GM23338 (cell line): Measurements from ENCODE around the gene HLA-DOB. TPM values are rescaled to one million over a fixed set of nuclear protein-coding genes. Genes with fewer than 3 reads are reported as not detected.
A peak's percentile ranks its signal among the peaks of the same experiment; 100 is the strongest.

Experiments used
- ATAC-seq: fragments of 200-7000 bp; cut with Tn5 transposase; 3 replicates; pipeline ENCODE4 v1.9.1; 2020
- DNase-seq: peaks from one replicate; pipeline ENCODE4 v3.0.0-alpha.2; 2015; ENCODE audit warnings: low spot score
- H2AFZ ChIP-seq: fragments of 200-600 bp; sonication (generic); 2 replicates; pipeline ENCODE4 v1.8.0; 2016; ENCODE audit warnings: antibody characterized with exemption, mild to moderate bottlenecking, moderate library complexity
- H3F3A ChIP-seq: fragments of 200-600 bp; sonication (generic); replicated peaks from 2 replicates; pipeline ENCODE4 v1.8.0; 2017; ENCODE audit warnings: antibody characterized with exemption, mixed run types, low read depth
- H3K27ac ChIP-seq: fragments of 200-600 bp; sonication (generic); 2 replicates; pipeline ENCODE4 v1.6.1; 2016; ENCODE audit warnings: low read depth
- H3K27me3 ChIP-seq: fragments of 200-600 bp; sonication (generic); 2 replicates; pipeline ENCODE4 v1.8.0; 2016; ENCODE audit warnings: mild to moderate bottlenecking, mixed run types, moderate library complexity; ENCODE audit not compliant: insufficient read depth
- H3K36me3 ChIP-seq: fragments of 200-600 bp; sonication (generic); 2 replicates; pipeline ENCODE4 v1.8.0; 2016; ENCODE audit warnings: mild to moderate bottlenecking; ENCODE audit not compliant: insufficient read depth
- H3K4me1 ChIP-seq: fragments of 200-600 bp; sonication (generic); 2 replicates; pipeline ENCODE4 v1.8.0; 2016; ENCODE audit warnings: mild to moderate bottlenecking, moderate library complexity; ENCODE audit not compliant: insufficient read depth
- H3K4me2 ChIP-seq: fragments of 200-600 bp; sonication (generic); 2 replicates; pipeline ENCODE4 v1.7.1; 2017; ENCODE audit warnings: mixed run types
- H3K4me3 ChIP-seq: fragments of 200-600 bp; sonication (generic); 2 replicates; pipeline ENCODE4 v1.6.1; 2016; ENCODE audit warnings: mixed run types
- H3K79me2 ChIP-seq: fragments of 200-600 bp; sonication (generic); replicated peaks from 2 replicates; pipeline ENCODE4 v1.8.0; 2017; ENCODE audit warnings: mild to moderate bottlenecking; ENCODE audit not compliant: insufficient read depth
- H3K9me2 ChIP-seq: fragments of 200-600 bp; sonication (generic); 2 replicates; pipeline ENCODE4 v1.8.0; 2017; ENCODE audit not compliant: insufficient read depth
- H4K20me1 ChIP-seq: fragments of 200-600 bp; sonication (generic); replicated peaks from 2 replicates; pipeline ENCODE4 v1.8.0; 2017; ENCODE audit warnings: mild to moderate bottlenecking; ENCODE audit not compliant: insufficient read depth
- H3K27ac Mint-ChIP-seq: 2 replicates; pipeline ENCODE4 v1.8.0; 2020; ENCODE audit warnings: inconsistent platforms, mild to moderate bottlenecking, moderate library complexity, mixed read lengths
- H3K27me3 Mint-ChIP-seq: 3 replicates; pipeline ENCODE4 v1.8.0; 2022; ENCODE audit warnings: low read depth, mild to moderate bottlenecking, moderate library complexity, mixed read lengths, inconsistent platforms; ENCODE audit not compliant: insufficient read depth, poor library complexity
- H3K36me3 Mint-ChIP-seq: 3 replicates; pipeline ENCODE4 v1.8.0; 2021; ENCODE audit warnings: low read depth, mild to moderate bottlenecking, inconsistent platforms, moderate library complexity, mixed read lengths
- H3K4me1 Mint-ChIP-seq: 3 replicates; pipeline ENCODE4 v1.8.0; 2020; ENCODE audit warnings: mild to moderate bottlenecking, inconsistent platforms, mixed read lengths
- H3K4me3 Mint-ChIP-seq: 3 replicates; pipeline ENCODE4 v1.8.0; 2021; ENCODE audit warnings: moderate library complexity, mild to moderate bottlenecking, inconsistent platforms, mixed read lengths
- H3K9me3 Mint-ChIP-seq: 3 replicates; pipeline ENCODE4 v1.8.0; 2020; ENCODE audit warnings: moderate library complexity, mild to moderate bottlenecking, inconsistent platforms, mixed read lengths
- CREB1 ChIP-seq: fragments of 250-450 bp; sonication (Bioruptor Pico); IDR thresholded peaks from 2 replicates; pipeline ENCODE4 v1.5.0; 2020; ENCODE audit warnings: low read depth, mild to moderate bottlenecking, moderate library complexity
- EZH2 ChIP-seq: fragments of 200-600 bp; sonication (generic); IDR thresholded peaks from one replicate; pipeline ENCODE4 v1.8.0; 2017; ENCODE audit warnings: antibody characterized with exemption, mild to moderate bottlenecking, low read depth; ENCODE audit not compliant: unreplicated experiment
- EZH2phosphoT487 ChIP-seq: fragments of 200-600 bp; sonication (generic); IDR thresholded peaks from one replicate; pipeline ENCODE4 v1.8.1; 2018; ENCODE audit warnings: antibody characterized with exemption; ENCODE audit not compliant: unreplicated experiment
- JUNB ChIP-seq: IDR thresholded peaks from one replicate; pipeline ENCODE4 v1.6.1; 2016; ENCODE audit warnings: antibody characterized with exemption; ENCODE audit not compliant: unreplicated experiment
- NANOG ChIP-seq: IDR thresholded peaks from 2 replicates; pipeline ENCODE4 v1.6.1; 2016; ENCODE audit warnings: antibody characterized with exemption, borderline replicate concordance
- POLR2AphosphoS5 ChIP-seq: IDR thresholded peaks from 2 replicates; pipeline ENCODE4 v1.6.1; 2016; ENCODE audit warnings: antibody characterized with exemption, low read depth
- STAT1 ChIP-seq: IDR thresholded peaks from one replicate; pipeline ENCODE4 v1.6.1; 2016; ENCODE audit warnings: antibody characterized with exemption; ENCODE audit not compliant: unreplicated experiment
- ZNF114 ChIP-seq: fragments of 250-450 bp; sonication (Bioruptor Pico); IDR thresholded peaks from 2 replicates; pipeline ENCODE4 v1.5.0; 2020; ENCODE audit warnings: mild to moderate bottlenecking, moderate library complexity
- ZNF331 ChIP-seq: fragments of 250-450 bp; sonication (Bioruptor Pico); IDR thresholded peaks from 2 replicates; pipeline ENCODE4 v1.5.0; 2020; ENCODE audit warnings: low read depth, mild to moderate bottlenecking, moderate library complexity
- polyA plus RNA-seq: library from polyadenylated mRNA; unstranded; fragments of >200 nt; fragmentation: Nextera tagmentation; extraction: Ambion mirVana; gene quantifications from 2 replicates; pipeline ENCODE4 v1.2.1, GENCODE V29; 2016
- total RNA-seq: library from RNA; depleted of rRNA; stranded (reverse); fragments of >200 nt; shearing (Covaris generic); gene quantifications from 2 replicates; pipeline ENCODE4 v1.2.3, GENCODE V29; 2014
- TF ChIP-seq, protein P1 (sequence below): fragments of 250-450 bp; sonication (Bioruptor Pico); IDR thresholded peaks from 2 replicates; pipeline ENCODE4 v1.5.0; 2020; ENCODE audit warnings: mild to moderate bottlenecking, moderate library complexity
- TF ChIP-seq, protein P2 (sequence below): IDR thresholded peaks from one replicate; pipeline ENCODE4 v1.6.1; 2018; ENCODE audit warnings: antibody characterized with exemption; ENCODE audit not compliant: unreplicated experiment
- TF ChIP-seq, protein P3 (sequence below), 2 experiments: fragments of 200-600 bp in 1 of 2; sonication (generic) in 1 of 2; conservative IDR thresholded peaks; 2 replicates each; pipeline versions ENCODE4 v1.5.1 to v1.6.1; 2016 to 2017; ENCODE audit warnings: antibody characterized with exemption in 2 of 2, low read depth in 2 of 2, mild to moderate bottlenecking in 2 of 2, moderate library complexity in 1 of 2
- TF ChIP-seq, protein P4 (sequence below): IDR thresholded peaks from 2 replicates; pipeline ENCODE4 v1.6.1; 2016; ENCODE audit warnings: antibody characterized with exemption

HLA-DOB gene
- total and polyA plus RNA-seq, 2 experiments from 2014 or later = not detected

DNA sequence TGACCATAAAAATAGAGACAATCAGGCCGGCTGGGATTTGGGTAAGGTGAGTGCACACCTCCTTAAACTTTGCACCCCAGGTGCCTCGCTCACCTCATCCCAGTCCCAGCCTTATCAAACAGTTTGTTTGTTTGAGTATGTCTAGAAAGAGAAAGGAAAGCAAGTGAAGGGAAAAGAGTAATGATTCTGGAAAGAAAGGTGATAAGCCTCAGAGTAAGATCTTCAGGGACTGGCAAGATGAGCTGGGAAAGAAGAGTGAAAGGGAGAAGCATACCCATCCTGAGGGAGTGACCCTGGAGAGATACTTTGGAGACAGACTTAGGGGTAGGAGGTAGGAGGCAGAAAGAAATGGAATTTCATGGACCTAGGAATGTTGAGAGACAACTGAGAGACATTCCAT is 20.1 kb upstream of the HLA-DOB start:
- peaks cover 10% of the 10 kb centered on the region; the same call in 1 of the 2 replicates for H3K4me1 ChIP-seq
- peak overlapping the region; percentile 92 for H3K4me2 ChIP-seq
- peaks cover 14% of the 10 kb centered on the region for H3K36me3 Mint-ChIP-seq
- no peak overlapping the region for H3K27ac ChIP-seq
- H3K27ac Mint-ChIP-seq = no peak overlapping the region
- H3F3A ChIP-seq = no peaks in the 10 kb centered on the region
- H4K20me1 ChIP-seq = no peaks in the 10 kb centered on the region
- ATAC-seq = no peak
- H3K36me3 ChIP-seq = 0 out of 2 replicates have a peak, but pooled peaks cover under 1% of the 10 kb centered on the region
- no peak overlapping the region; the same call in 1 of the 2 replicates for H3K4me3 ChIP-seq
- DNase-seq = no peak
- TF ChIP-seq, protein P1, sequence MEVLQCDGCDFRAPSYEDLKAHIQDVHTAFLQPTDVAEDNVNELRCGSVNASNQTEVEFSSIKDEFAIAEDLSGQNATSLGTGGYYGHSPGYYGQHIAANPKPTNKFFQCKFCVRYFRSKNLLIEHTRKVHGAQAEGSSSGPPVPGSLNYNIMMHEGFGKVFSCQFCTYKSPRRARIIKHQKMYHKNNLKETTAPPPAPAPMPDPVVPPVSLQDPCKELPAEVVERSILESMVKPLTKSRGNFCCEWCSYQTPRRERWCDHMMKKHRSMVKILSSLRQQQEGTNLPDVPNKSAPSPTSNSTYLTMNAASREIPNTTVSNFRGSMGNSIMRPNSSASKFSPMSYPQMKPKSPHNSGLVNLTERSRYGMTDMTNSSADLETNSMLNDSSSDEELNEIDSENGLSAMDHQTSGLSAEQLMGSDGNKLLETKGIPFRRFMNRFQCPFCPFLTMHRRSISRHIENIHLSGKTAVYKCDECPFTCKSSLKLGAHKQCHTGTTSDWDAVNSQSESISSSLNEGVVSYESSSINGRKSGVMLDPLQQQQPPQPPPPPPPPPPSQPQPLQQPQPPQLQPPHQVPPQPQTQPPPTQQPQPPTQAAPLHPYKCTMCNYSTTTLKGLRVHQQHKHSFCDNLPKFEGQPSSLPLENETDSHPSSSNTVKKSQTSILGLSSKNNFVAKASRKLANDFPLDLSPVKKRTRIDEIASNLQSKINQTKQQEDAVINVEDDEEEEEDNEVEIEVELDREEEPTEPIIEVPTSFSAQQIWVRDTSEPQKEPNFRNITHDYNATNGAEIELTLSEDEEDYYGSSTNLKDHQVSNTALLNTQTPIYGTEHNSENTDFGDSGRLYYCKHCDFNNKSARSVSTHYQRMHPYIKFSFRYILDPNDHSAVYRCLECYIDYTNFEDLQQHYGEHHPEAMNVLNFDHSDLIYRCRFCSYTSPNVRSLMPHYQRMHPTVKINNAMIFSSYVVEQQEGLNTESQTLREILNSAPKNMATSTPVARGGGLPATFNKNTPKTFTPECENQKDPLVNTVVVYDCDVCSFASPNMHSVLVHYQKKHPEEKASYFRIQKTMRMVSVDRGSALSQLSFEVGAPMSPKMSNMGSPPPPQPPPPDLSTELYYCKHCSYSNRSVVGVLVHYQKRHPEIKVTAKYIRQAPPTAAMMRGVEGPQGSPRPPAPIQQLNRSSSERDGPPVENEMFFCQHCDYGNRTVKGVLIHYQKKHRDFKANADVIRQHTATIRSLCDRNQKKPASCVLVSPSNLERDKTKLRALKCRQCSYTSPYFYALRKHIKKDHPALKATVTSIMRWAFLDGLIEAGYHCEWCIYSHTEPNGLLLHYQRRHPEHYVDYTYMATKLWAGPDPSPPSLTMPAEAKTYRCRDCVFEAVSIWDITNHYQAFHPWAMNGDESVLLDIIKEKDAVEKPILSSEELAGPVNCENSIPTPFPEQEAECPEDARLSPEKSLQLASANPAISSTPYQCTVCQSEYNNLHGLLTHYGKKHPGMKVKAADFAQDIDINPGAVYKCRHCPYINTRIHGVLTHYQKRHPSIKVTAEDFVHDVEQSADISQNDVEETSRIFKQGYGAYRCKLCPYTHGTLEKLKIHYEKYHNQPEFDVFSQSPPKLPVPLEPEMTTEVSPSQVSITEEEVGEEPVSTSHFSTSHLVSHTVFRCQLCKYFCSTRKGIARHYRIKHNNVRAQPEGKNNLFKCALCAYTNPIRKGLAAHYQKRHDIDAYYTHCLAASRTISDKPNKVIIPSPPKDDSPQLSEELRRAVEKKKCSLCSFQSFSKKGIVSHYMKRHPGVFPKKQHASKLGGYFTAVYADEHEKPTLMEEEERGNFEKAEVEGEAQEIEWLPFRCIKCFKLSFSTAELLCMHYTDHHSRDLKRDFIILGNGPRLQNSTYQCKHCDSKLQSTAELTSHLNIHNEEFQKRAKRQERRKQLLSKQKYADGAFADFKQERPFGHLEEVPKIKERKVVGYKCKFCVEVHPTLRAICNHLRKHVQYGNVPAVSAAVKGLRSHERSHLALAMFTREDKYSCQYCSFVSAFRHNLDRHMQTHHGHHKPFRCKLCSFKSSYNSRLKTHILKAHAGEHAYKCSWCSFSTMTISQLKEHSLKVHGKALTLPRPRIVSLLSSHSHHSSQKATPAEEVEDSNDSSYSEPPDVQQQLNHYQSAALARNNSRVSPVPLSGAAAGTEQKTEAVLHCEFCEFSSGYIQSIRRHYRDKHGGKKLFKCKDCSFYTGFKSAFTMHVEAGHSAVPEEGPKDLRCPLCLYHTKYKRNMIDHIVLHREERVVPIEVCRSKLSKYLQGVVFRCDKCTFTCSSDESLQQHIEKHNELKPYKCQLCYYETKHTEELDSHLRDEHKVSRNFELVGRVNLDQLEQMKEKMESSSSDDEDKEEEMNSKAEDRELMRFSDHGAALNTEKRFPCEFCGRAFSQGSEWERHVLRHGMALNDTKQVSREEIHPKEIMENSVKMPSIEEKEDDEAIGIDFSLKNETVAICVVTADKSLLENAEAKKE (CRISPR knock-in tag) = no peak
- TF ChIP-seq ZNF331 (CRISPR knock-in tag) (no peak), JUNB (no peak), EZH2phosphoT487 (no peak), POLR2AphosphoS5 (no peak), STAT1 (no peak), CREB1 (CRISPR knock-in tag) (no peak), NANOG (no peak), EZH2 (no peak), ZNF114 (CRISPR knock-in tag) (no peak)
- TF ChIP-seq, protein P2, sequence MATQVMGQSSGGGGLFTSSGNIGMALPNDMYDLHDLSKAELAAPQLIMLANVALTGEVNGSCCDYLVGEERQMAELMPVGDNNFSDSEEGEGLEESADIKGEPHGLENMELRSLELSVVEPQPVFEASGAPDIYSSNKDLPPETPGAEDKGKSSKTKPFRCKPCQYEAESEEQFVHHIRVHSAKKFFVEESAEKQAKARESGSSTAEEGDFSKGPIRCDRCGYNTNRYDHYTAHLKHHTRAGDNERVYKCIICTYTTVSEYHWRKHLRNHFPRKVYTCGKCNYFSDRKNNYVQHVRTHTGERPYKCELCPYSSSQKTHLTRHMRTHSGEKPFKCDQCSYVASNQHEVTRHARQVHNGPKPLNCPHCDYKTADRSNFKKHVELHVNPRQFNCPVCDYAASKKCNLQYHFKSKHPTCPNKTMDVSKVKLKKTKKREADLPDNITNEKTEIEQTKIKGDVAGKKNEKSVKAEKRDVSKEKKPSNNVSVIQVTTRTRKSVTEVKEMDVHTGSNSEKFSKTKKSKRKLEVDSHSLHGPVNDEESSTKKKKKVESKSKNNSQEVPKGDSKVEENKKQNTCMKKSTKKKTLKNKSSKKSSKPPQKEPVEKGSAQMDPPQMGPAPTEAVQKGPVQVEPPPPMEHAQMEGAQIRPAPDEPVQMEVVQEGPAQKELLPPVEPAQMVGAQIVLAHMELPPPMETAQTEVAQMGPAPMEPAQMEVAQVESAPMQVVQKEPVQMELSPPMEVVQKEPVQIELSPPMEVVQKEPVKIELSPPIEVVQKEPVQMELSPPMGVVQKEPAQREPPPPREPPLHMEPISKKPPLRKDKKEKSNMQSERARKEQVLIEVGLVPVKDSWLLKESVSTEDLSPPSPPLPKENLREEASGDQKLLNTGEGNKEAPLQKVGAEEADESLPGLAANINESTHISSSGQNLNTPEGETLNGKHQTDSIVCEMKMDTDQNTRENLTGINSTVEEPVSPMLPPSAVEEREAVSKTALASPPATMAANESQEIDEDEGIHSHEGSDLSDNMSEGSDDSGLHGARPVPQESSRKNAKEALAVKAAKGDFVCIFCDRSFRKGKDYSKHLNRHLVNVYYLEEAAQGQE = no peak
- TF ChIP-seq, protein P3, sequence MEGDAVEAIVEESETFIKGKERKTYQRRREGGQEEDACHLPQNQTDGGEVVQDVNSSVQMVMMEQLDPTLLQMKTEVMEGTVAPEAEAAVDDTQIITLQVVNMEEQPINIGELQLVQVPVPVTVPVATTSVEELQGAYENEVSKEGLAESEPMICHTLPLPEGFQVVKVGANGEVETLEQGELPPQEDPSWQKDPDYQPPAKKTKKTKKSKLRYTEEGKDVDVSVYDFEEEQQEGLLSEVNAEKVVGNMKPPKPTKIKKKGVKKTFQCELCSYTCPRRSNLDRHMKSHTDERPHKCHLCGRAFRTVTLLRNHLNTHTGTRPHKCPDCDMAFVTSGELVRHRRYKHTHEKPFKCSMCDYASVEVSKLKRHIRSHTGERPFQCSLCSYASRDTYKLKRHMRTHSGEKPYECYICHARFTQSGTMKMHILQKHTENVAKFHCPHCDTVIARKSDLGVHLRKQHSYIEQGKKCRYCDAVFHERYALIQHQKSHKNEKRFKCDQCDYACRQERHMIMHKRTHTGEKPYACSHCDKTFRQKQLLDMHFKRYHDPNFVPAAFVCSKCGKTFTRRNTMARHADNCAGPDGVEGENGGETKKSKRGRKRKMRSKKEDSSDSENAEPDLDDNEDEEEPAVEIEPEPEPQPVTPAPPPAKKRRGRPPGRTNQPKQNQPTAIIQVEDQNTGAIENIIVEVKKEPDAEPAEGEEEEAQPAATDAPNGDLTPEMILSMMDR (conservative IDR thresholded peaks at IDR 0.05; ENCODE audit: low read depth in 2 of 2) = no peak
- TF ChIP-seq, protein P4, sequence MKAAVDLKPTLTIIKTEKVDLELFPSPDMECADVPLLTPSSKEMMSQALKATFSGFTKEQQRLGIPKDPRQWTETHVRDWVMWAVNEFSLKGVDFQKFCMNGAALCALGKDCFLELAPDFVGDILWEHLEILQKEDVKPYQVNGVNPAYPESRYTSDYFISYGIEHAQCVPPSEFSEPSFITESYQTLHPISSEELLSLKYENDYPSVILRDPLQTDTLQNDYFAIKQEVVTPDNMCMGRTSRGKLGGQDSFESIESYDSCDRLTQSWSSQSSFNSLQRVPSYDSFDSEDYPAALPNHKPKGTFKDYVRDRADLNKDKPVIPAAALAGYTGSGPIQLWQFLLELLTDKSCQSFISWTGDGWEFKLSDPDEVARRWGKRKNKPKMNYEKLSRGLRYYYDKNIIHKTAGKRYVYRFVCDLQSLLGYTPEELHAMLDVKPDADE = no peak
- H3K79me2 ChIP-seq = no peaks in the 10 kb centered on the region
- H3K4me1 Mint-ChIP-seq = peaks cover 12% of the 10 kb centered on the region
- H3K27me3 ChIP-seq = no peaks in the 10 kb centered on the region
- H2AFZ ChIP-seq = no peak overlapping the region
- peak overlapping the region; percentile 80 for H3K4me3 Mint-ChIP-seq
- peaks cover 8% of the 10 kb centered on the region for H3K27me3 Mint-ChIP-seq
- no peaks in the 10 kb centered on the region for H3K9me2 ChIP-seq
- no peaks in the 10 kb centered on the region for H3K9me3 Mint-ChIP-seq
